Measurements from ENCODE around the gene AHCY. TPM values are rescaled to one million over a fixed set of nuclear protein-coding genes. Genes with fewer than 3 reads are reported as not detected.
A peak's percentile ranks its signal among the peaks of the same experiment; 100 is the strongest.
"Not testable (repeated sequence)": the region's sequence is repeated elsewhere in the genome, so short reads cannot be mapped to it uniquely, and the experiment has no call there.

The AHCY gene
- total and polyA plus RNA-seq, 7 experiments from 2014 or later, result 19.1 to 62.9 (median 24.6) TPM

GRCh38 chr20:34254979-34255378, 48.2 kb downstream of the AHCY start:
- ChIA-PET CTCF (interaction anchor here (0.6 kb wide), 1 partner anchor 63 kb away, joined by 3 read pairs; no protein-coding TSS in a partner anchor), POLR2A (no interaction called here)
- H3K36me3 ChIP-seq (ENCODE audit: control insufficient read depth in 2 of 3, insufficient read depth in 3 of 3, low read length in 3 of 3), result no peaks in the 10 kb centered on the region
- Mint-ChIP-seq H3K4me3 (no peak overlapping the region), H3K4me1 (peaks cover 0 to 2% (median under 1%) of the 10 kb centered on the region in 7 donors), H3K27ac (no peak overlapping the region), H3K9me3 (no peaks in the 10 kb centered on the region), H3K27me3 (no peaks in the 10 kb centered on the region), H3K36me3 (no peaks in the 10 kb centered on the region)
- intact Hi-C loops (cut with micrococcal nuclease), result no loop called here
- no peak for ATAC-seq
- no peak for DNase-seq
- no peaks in the 10 kb centered on the region for H3K27me3 ChIP-seq (ENCODE audit: control insufficient read depth in 2 of 2, insufficient read depth in 2 of 2, low read length in 2 of 2)
- no peak overlapping the region for H3K4me3 ChIP-seq (ENCODE audit: low read length)
- H3K27ac ChIP-seq (ENCODE audit: low read depth, low read length), result no peak overlapping the region
- no peaks in the 10 kb centered on the region for H3K4me1 ChIP-seq (ENCODE audit: control insufficient read depth in 2 of 2, insufficient read depth in 2 of 2, low read length in 2 of 2)
- H3K9me3 ChIP-seq (ENCODE audit: control insufficient read depth in 2 of 3, low read length in 3 of 3), result no peaks in the 10 kb centered on the region

- Mint-ChIP-seq H3K27ac (peak overlapping the region in 1 of 9 donors; percentile 22), H3K4me1 (peaks cover 0 to 12% (median 8%) of the 10 kb centered on the region in 7 donors)
- intact Hi-C loops (cut with micrococcal nuclease); H3K9me3 ChIP-seq (ENCODE audit: control insufficient read depth in 2 of 3, low read length in 3 of 3); DNase-seq; CTCF ChIA-PET; H3K4me3 Mint-ChIP-seq; H3K4me3 ChIP-seq (ENCODE audit: low read length); H3K4me1 ChIP-seq (ENCODE audit: control insufficient read depth in 2 of 2, insufficient read depth in 2 of 2, low read length in 2 of 2); POLR2A ChIA-PET; H3K27me3 ChIP-seq (ENCODE audit: control insufficient read depth in 2 of 2, insufficient read depth in 2 of 2, low read length in 2 of 2); H3K36me3 Mint-ChIP-seq; H3K27me3 Mint-ChIP-seq; H3K9me3 Mint-ChIP-seq; ATAC-seq; H3K36me3 ChIP-seq (ENCODE audit: control insufficient read depth in 2 of 3, insufficient read depth in 3 of 3, low read length in 3 of 3); H3K27ac ChIP-seq (ENCODE audit: low read depth, low read length): not testable (repeated sequence)
These were observed 50.6 kb downstream of the AHCY start for GRCh38 chr20:34252431-34253086.

GRCh38 chr20:34251619-34252018, 51.5 kb downstream of the AHCY start:
- Histone ChIP-seq H3K9me3 (ENCODE audit: control insufficient read depth in 2 of 3, low read length in 3 of 3) (no peaks in the 10 kb centered on the region), H3K4me1 (ENCODE audit: control insufficient read depth in 2 of 2, insufficient read depth in 2 of 2, low read length in 2 of 2) (no peaks in the 10 kb centered on the region), H3K27me3 (ENCODE audit: control insufficient read depth in 2 of 2, insufficient read depth in 2 of 2, low read length in 2 of 2) (no peaks in the 10 kb centered on the region), H3K27ac (ENCODE audit: low read depth, low read length) (no peak overlapping the region), H3K36me3 (ENCODE audit: control insufficient read depth in 2 of 3, insufficient read depth in 3 of 3, low read length in 3 of 3) (no peaks in the 10 kb centered on the region), H3K4me3 (ENCODE audit: low read length) (no peak overlapping the region)
- ChIA-PET CTCF (no interaction called here), POLR2A (no interaction called here)
- H3K4me1 Mint-ChIP-seq, result peaks cover 4 to 12% (median 8%) of the 10 kb centered on the region in 7 donors
- H3K9me3 Mint-ChIP-seq, result no peaks in the 10 kb centered on the region
- ATAC-seq (no peak), DNase-seq (no peak)
- intact Hi-C loops (cut with micrococcal nuclease), result no loop called here
- H3K4me3 Mint-ChIP-seq, result no peak overlapping the region
- H3K36me3 Mint-ChIP-seq, result no peaks in the 10 kb centered on the region
- no peaks in the 10 kb centered on the region for H3K27me3 Mint-ChIP-seq
- no peak overlapping the region for H3K27ac Mint-ChIP-seq

- peaks cover 4 to 12% (median 8%) of the 10 kb centered on the region in 7 donors for H3K4me1 Mint-ChIP-seq
- ATAC-seq (no peak), DNase-seq (no peak)
- H3K9me3 Mint-ChIP-seq, result no peaks in the 10 kb centered on the region
- POLR2A ChIA-PET, result interaction anchor here (0.7 kb wide), 1 partner anchor 10 kb away, joined by 3 read pairs; no protein-coding TSS in a partner anchor
- intact Hi-C loops (cut with micrococcal nuclease), result no loop called here
- no peaks in the 10 kb centered on the region for H3K9me3 ChIP-seq (ENCODE audit: control insufficient read depth in 2 of 3, low read length in 3 of 3)
- no peak overlapping the region for H3K4me3 ChIP-seq (ENCODE audit: low read length)
- H3K36me3 ChIP-seq (ENCODE audit: control insufficient read depth in 2 of 3, insufficient read depth in 3 of 3, low read length in 3 of 3), result no peaks in the 10 kb centered on the region
- CTCF ChIA-PET, result no interaction called here
- no peak overlapping the region for H3K27ac ChIP-seq (ENCODE audit: low read depth, low read length)
- no peaks in the 10 kb centered on the region for H3K27me3 ChIP-seq (ENCODE audit: control insufficient read depth in 2 of 2, insufficient read depth in 2 of 2, low read length in 2 of 2)
- no peaks in the 10 kb centered on the region for H3K4me1 ChIP-seq (ENCODE audit: control insufficient read depth in 2 of 2, insufficient read depth in 2 of 2, low read length in 2 of 2)
- peak overlapping the region in 1 of 9 donors; percentile 39 for H3K27ac Mint-ChIP-seq
- H3K36me3 Mint-ChIP-seq, result no peaks in the 10 kb centered on the region
- H3K27me3 Mint-ChIP-seq, result no peaks in the 10 kb centered on the region
- no peak overlapping the region for H3K4me3 Mint-ChIP-seq
These were observed 53.1 kb downstream of the AHCY start for GRCh38 chr20:34250005-34250404.

- Mint-ChIP-seq H3K4me1 (peaks cover 4 to 12% (median 8%) of the 10 kb centered on the region in 7 donors), H3K27me3 (no peaks in the 10 kb centered on the region), H3K4me3 (peak overlapping the region in 1 of 10 donors; percentile 44), H3K36me3 (no peaks in the 10 kb centered on the region), H3K27ac (peak overlapping the region in 2 of 9 donors; percentile 5 to 69), H3K9me3 (no peaks in the 10 kb centered on the region)
- POLR2A ChIA-PET, result interaction anchor here (0.7 kb wide), 2 partner anchors 9 kb away, joined by 3 read pairs; no protein-coding TSS in a partner anchor
- ATAC-seq (peak; percentile 84), DNase-seq (peak in 1 of 9 donors; percentile 26)
- no peaks in the 10 kb centered on the region for H3K9me3 ChIP-seq (ENCODE audit: control insufficient read depth in 2 of 3, low read length in 3 of 3)
- no peaks in the 10 kb centered on the region for H3K4me1 ChIP-seq (ENCODE audit: control insufficient read depth in 2 of 2, insufficient read depth in 2 of 2, low read length in 2 of 2)
- no peak overlapping the region for H3K4me3 ChIP-seq (ENCODE audit: low read length)
- CTCF ChIA-PET, result interaction anchor here (0.8 kb wide), 1 partner anchor 58 kb away, joined by 6 read pairs; no protein-coding TSS in a partner anchor
- H3K27ac ChIP-seq (ENCODE audit: low read depth, low read length), result no peak overlapping the region
- H3K36me3 ChIP-seq (ENCODE audit: control insufficient read depth in 2 of 3, insufficient read depth in 3 of 3, low read length in 3 of 3), result no peaks in the 10 kb centered on the region
- intact Hi-C loops (cut with micrococcal nuclease), result no loop called here
- no peaks in the 10 kb centered on the region for H3K27me3 ChIP-seq (ENCODE audit: control insufficient read depth in 2 of 2, insufficient read depth in 2 of 2, low read length in 2 of 2)
These were observed 53.9 kb downstream of the AHCY start for GRCh38 chr20:34249291-34249690.

GRCh38 chr20:34246126-34246626, 57.0 kb downstream of the AHCY start:
- peaks cover 6 to 24% (median 21%) of the 10 kb centered on the region in 7 donors for H3K4me1 Mint-ChIP-seq

GRCh38 chr20:34243377-34243776, 59.8 kb downstream of the AHCY start:
- H3K4me1 ChIP-seq (ENCODE audit: control insufficient read depth in 2 of 2, insufficient read depth in 2 of 2, low read length in 2 of 2), result peaks cover 0 to 15% of the 10 kb centered on the region in 2 donors
- DNase-seq (no peak), ATAC-seq (no peak)
- intact Hi-C loops (cut with micrococcal nuclease), result no loop called here
- Mint-ChIP-seq H3K27ac (peak overlapping the region in 1 of 9 donors; percentile 30), H3K4me3 (no peak overlapping the region), H3K36me3 (peaks cover 1 to 8% (median 2%) of the 10 kb centered on the region in 5 donors), H3K4me1 (peaks cover 12 to 34% (median 29%) of the 10 kb centered on the region in 7 donors), H3K27me3 (peaks cover 0 to 7% (median 0%) of the 10 kb centered on the region in 5 donors), H3K9me3 (peaks cover 0 to 4% (median 2%) of the 10 kb centered on the region in 11 donors)
- H3K4me3 ChIP-seq (ENCODE audit: low read length), result no peak overlapping the region
- no peaks in the 10 kb centered on the region for H3K36me3 ChIP-seq (ENCODE audit: control insufficient read depth in 2 of 3, insufficient read depth in 3 of 3, low read length in 3 of 3)
- no peaks in the 10 kb centered on the region for H3K9me3 ChIP-seq (ENCODE audit: control insufficient read depth in 2 of 3, low read length in 3 of 3)
- no peaks in the 10 kb centered on the region for H3K27me3 ChIP-seq (ENCODE audit: control insufficient read depth in 2 of 2, insufficient read depth in 2 of 2, low read length in 2 of 2)
- ChIA-PET POLR2A (no interaction called here), CTCF (no interaction called here)
- no peak overlapping the region for H3K27ac ChIP-seq (ENCODE audit: low read depth, low read length)

More at GRCh38 chr20:34246126-34246626, 57.0 kb downstream of the AHCY start:
- POLR2A ChIA-PET, result no interaction called here
- DNase-seq (no peak), ATAC-seq (no peak)
- H3K36me3 ChIP-seq (ENCODE audit: control insufficient read depth in 2 of 3, insufficient read depth in 3 of 3, low read length in 3 of 3), result no peaks in the 10 kb centered on the region
- H3K4me3 ChIP-seq (ENCODE audit: low read length), result no peak overlapping the region
- H3K4me3 Mint-ChIP-seq, result no peak overlapping the region
- CTCF ChIA-PET, result no interaction called here
- no peaks in the 10 kb centered on the region for H3K9me3 Mint-ChIP-seq
- H3K9me3 ChIP-seq (ENCODE audit: control insufficient read depth in 2 of 3, low read length in 3 of 3), result no peaks in the 10 kb centered on the region
- intact Hi-C loops (cut with micrococcal nuclease), result no loop called here
- no peaks in the 10 kb centered on the region for H3K36me3 Mint-ChIP-seq
- no peak overlapping the region for H3K27ac ChIP-seq (ENCODE audit: low read depth, low read length)
- no peaks in the 10 kb centered on the region for H3K27me3 ChIP-seq (ENCODE audit: control insufficient read depth in 2 of 2, insufficient read depth in 2 of 2, low read length in 2 of 2)
- H3K27ac Mint-ChIP-seq, result peak overlapping the region in 2 of 9 donors; percentile 32 to 48
- H3K27me3 Mint-ChIP-seq, result no peaks in the 10 kb centered on the region
- peaks cover 0 to 2% of the 10 kb centered on the region in 2 donors for H3K4me1 ChIP-seq (ENCODE audit: control insufficient read depth in 2 of 2, insufficient read depth in 2 of 2, low read length in 2 of 2)

Measured in naive thymus-derived CD4-positive, alpha-beta T cell (primary cell).